Smooth muscle cell of the pulmonary artery (primary cell): ENCODE data around the gene GOLGA6A. TPM values are rescaled to one million over a fixed set of nuclear protein-coding genes. Genes with fewer than 3 reads are reported as not detected.

Experiments
- total RNA-seq: library from RNA; depleted of rRNA; stranded (reverse); fragments of >200 nt; gene quantifications from 2 replicates; pipeline ENCODE4 v1.2.3, GENCODE V29; 2014

Gene GOLGA6A, protein sequence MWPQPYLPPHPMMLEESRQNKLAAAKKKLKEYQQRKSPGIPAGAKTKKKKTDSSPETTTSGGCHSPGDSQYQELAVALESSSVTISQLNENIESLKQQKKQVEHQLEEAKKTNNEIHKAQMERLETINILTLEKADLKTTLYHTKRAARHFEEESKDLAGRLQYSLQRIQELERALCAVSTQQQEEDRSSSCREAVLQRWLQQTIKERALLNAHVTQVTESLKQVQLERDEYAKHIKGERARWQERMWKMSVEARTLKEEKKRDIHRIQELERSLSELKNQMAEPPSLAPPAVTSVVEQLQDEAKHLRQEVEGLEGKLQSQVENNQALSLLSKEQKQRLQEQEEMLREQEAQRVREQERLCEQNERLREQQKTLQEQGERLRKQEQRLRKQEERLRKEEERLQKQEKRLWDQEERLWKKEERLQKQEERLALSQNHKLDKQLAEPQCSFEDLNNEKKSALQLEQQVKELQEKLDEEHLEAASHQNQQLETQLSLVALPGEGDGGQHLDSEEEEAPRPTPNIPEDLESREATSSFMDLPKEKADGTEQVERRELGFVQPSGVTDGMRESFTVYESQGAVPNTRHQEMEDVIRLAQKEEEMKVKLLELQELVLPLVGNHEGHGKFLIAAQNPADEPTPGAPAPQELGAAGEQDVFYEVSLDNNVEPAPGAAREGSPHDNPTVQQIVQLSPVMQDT
- 0.03 and 0.07 TPM in 2 replicates for total RNA-seq

GRCh38 chr15:74082450-74082849 lies at the start of gene GOLGA6A:
Gene GOLGA6A (minus strand): TSS chr15:74082550. CDS start chr15:74082509, 41 bp downstream.

GRCh38 chr15:74130155-74130848 lies 48.0 kb upstream of the GOLGA6A start, which contains the start of gene ISLR2:
Gene ISLR2 (plus strand): TSS chr15:74130586. CDS start chr15:74132755, 2,169 bp downstream.

Other genes with a start within 250 kb of the GOLGA6A start
- gene TBC1D21, start 209.0 kb downstream of the GOLGA6A start, total RNA-seq: not detected in 2 replicates
- gene LOXL1, start 156.1 kb downstream of the GOLGA6A start, total RNA-seq: 126 and 275 TPM in 2 replicates
- 25.9 and 26.6 TPM in 2 replicates for gene STOML1, start 90.3 kb downstream of the GOLGA6A start, total RNA-seq
- 58.3 and 71.4 TPM in 2 replicates for gene PML, start 87.8 kb downstream of the GOLGA6A start, total RNA-seq
- gene ISLR2, start 48.0 kb upstream of the GOLGA6A start, total RNA-seq: 0.07 and 0.10 TPM in 2 replicates
- gene ISLR, start 91.2 kb upstream of the GOLGA6A start, total RNA-seq: 35.0 and 134 TPM in 2 replicates
- gene STRA6, start 120.2 kb upstream of the GOLGA6A start, total RNA-seq: 0.59 and 2.6 TPM in 2 replicates
- gene CCDC33, start 153.8 kb upstream of the GOLGA6A start, total RNA-seq: 0.07 TPM in 1 of 2 replicates, not detected in the other